Tibial nerve (tissue), 4 donors: Measurements from ENCODE around the gene TMEM255B.

Source experiments
- CTCF ChIP-seq, 5 experiments: fragments of 200-600 bp in 3 of 5; fragments of 450-650 bp in 2 of 5; sonication (generic) in 3 of 5; IDR thresholded peaks; one replicate each; pipeline ENCODE4 v1.5.1; 2016 to 2019; ENCODE audit warnings: antibody characterized with exemption in 5 of 5, mild to moderate bottlenecking in 3 of 5, moderate library complexity in 2 of 5
- EP300 ChIP-seq, 2 donors: sonication (generic); formaldehyde crosslinking; IDR thresholded peaks; one replicate each; pipeline ENCODE4 v1.6.1; 2017; ENCODE audit warnings: antibody characterized with exemption in 2 of 2, mild to moderate bottlenecking in 1 of 2
- POLR2A ChIP-seq, 2 donors: fragments of 450-650 bp; IDR thresholded peaks; one replicate each; pipeline ENCODE4 v1.6.1; 2017; ENCODE audit warnings: antibody characterized with exemption in 2 of 2, mild to moderate bottlenecking in 2 of 2, moderate library complexity in 2 of 2

GRCh38 chr13:113743366-113744195 is 15.4 kb upstream of the TMEM255B start:
- TF ChIP-seq POLR2A (IDR thresholded peaks at IDR 0.05) (no peak), CTCF (IDR thresholded peaks at IDR 0.05) (no peak), EP300 (IDR thresholded peaks at IDR 0.05) (no peak)
